T-cell (primary cell): ENCODE data around the gene KREMEN1. TPM values are rescaled to one million over a fixed set of nuclear protein-coding genes. Genes with fewer than 3 reads are reported as not detected.

Experiments
- ATAC-seq, 4 experiments: fragments of 200-7000 bp in 3 of 4; fragments of 150-1000 bp in 1 of 4; cut with Tn5 transposase; replicated peaks in 1 of 4; 1 replicate in 3 of 4; 2 replicates in 1 of 4; pipeline ENCODE4 v1.10.0; 2021; ENCODE audit warnings: moderate library complexity in 3 of 4, mild to moderate bottlenecking in 2 of 4, moderate number of reproducible peaks in 1 of 4
- CTCF ChIA-PET, 2 donors: fragments of 300-600 bp; sonication (Branson Sonifier 250); formaldehyde crosslinking; loops; one replicate each; lab custom pipeline; 2022; ENCODE audit warnings: antibody characterized with exemption in 2 of 2; lab: Charles Lee
- POLR2A ChIA-PET, 2 donors: fragments of 300-600 bp; sonication (Branson Sonifier 250); formaldehyde crosslinking; loops; one replicate each; lab custom pipeline; 2022; ENCODE audit warnings: antibody characterized with exemption in 2 of 2; lab: Charles Lee
- DNase-seq, 35 experiments: peaks; one replicate each; pipeline versions ENCODE4 v3.0.0 to v3.0.0-alpha.2; 2013 to 2023
- H3K27ac ChIP-seq: one replicate; pipeline ENCODE4 v1.5.1; 2013; ENCODE audit warnings: low read length
- H3K27me3 ChIP-seq, 2 experiments: replicated peaks in 1 of 2; 1 replicate in 1 of 2; 2 replicates in 1 of 2; pipeline versions ENCODE4 v1.6.1 to v1.7.0; 2013; ENCODE audit warnings: low read length in 1 of 2, mixed read lengths in 1 of 2; ENCODE audit not compliant: control insufficient read depth in 2 of 2, insufficient read depth in 2 of 2; ENCODE audit errors: extremely low read depth in 1 of 2
- H3K36me3 ChIP-seq, 2 donors: 1 replicate in 1 of 2; 2 replicates in 1 of 2; pipeline versions ENCODE4 v1.6.1 to v1.7.0; 2013; ENCODE audit warnings: low read length in 1 of 2; ENCODE audit not compliant: control insufficient read depth in 2 of 2, insufficient read depth in 1 of 2; ENCODE audit errors: extremely low read depth in 1 of 2
- H3K4me1 ChIP-seq, 2 experiments: 1 replicate in 1 of 2; 2 replicates in 1 of 2; pipeline versions ENCODE4 v1.6.1 to v1.7.0; 2013; ENCODE audit warnings: low read length in 2 of 2, mixed read lengths in 1 of 2; ENCODE audit not compliant: insufficient read depth in 2 of 2, control insufficient read depth in 1 of 2; ENCODE audit errors: extremely low read depth in 1 of 2
- H3K4me3 ChIP-seq, 2 donors: 1 replicate in 1 of 2; 2 replicates in 1 of 2; pipeline versions ENCODE4 v1.5.1 to v1.7.0; 2013; ENCODE audit warnings: mild to moderate bottlenecking in 2 of 2, low read length in 1 of 2, moderate library complexity in 1 of 2; ENCODE audit not compliant: control insufficient read depth in 1 of 2; ENCODE audit errors: extremely low read depth in 1 of 2
- H3K9me3 ChIP-seq: 2 replicates; pipeline ENCODE4 v1.7.0; 2013
- H3K27ac Mint-ChIP-seq, 2 donors: one replicate each; pipeline ENCODE4 v1.8.0; 2020 to 2021; ENCODE audit warnings: mild to moderate bottlenecking in 2 of 2, mixed read lengths in 2 of 2
- H3K27me3 Mint-ChIP-seq, 2 donors: one replicate each; pipeline ENCODE4 v1.8.0; 2021 to 2022; ENCODE audit warnings: mixed read lengths in 2 of 2
- H3K36me3 Mint-ChIP-seq: one replicate; pipeline ENCODE4 v1.8.0; 2021; ENCODE audit warnings: mixed read lengths
- H3K4me1 Mint-ChIP-seq, 3 donors: one replicate each; pipeline ENCODE4 v1.8.0; 2020 to 2022; ENCODE audit warnings: mixed read lengths in 3 of 3, mild to moderate bottlenecking in 1 of 3
- H3K4me3 Mint-ChIP-seq, 3 donors: one replicate each; pipeline ENCODE4 v1.8.0; 2020 to 2022; ENCODE audit warnings: mild to moderate bottlenecking in 3 of 3, mixed read lengths in 3 of 3, moderate library complexity in 3 of 3
- H3K9me3 Mint-ChIP-seq, 3 donors: one replicate each; pipeline ENCODE4 v1.8.0; 2020 to 2022; ENCODE audit warnings: mixed read lengths in 3 of 3
- WGBS: methylation state at CpG from one replicate; pipeline ENCODE4 v1.1.5; 2013; ENCODE audit warnings: missing lambda C conversion rate; ENCODE audit not compliant: insufficient coverage; 5-methylcytosine and 5-hydroxymethylcytosine counted together
- total RNA-seq, 35 experiments: library from RNA in 6 of 35; stranded (reverse) in 6 of 35; fragments of 120-200 nt in 1 of 35; gene quantifications; one replicate each; pipeline versions ENCODE4 v1.2.1 to v1.2.4 and lab custom pipeline; 2013 to 2026

The KREMEN1 gene
- total RNA-seq, 5 donors from 2014 or later (not counting 1 experiment from before 2014, with no cell fraction given) = 0.20 to 0.25 (median 0.20) TPM; not detected in 2

- POLR2A ChIA-PET = interaction anchor here (0.5 to 0.6 kb wide), 2 partner anchors 50 to 401 kb away, joined by 3 read pairs; no protein-coding TSS in a partner anchor
These were observed 130.9 kb downstream of the KREMEN1 start for GRCh38 chr22:29203488-29204454.

GRCh38 chr22:29204455-29205183, 131.8 kb downstream of the KREMEN1 start:
- Mint-ChIP-seq H3K4me3 (peak overlapping the region in 1 of 3 donors; percentile 22), H3K27me3 (peaks cover 26 to 47% of the 10 kb centered on the region in 2 donors), H3K27ac (no peak overlapping the region), H3K4me1 (peaks cover 18 to 28% (median 26%) of the 10 kb centered on the region in 3 donors), H3K9me3 (no peaks in the 10 kb centered on the region), H3K36me3 (no peaks in the 10 kb centered on the region)
- no peak overlapping the region for H3K4me3 ChIP-seq
- no peak overlapping the region for H3K27ac ChIP-seq
- CTCF ChIA-PET = no interaction called here
- H3K4me1 ChIP-seq = peaks cover 5 to 31% of the 10 kb centered on the region in 2 experiments
- no peaks in the 10 kb centered on the region for H3K9me3 ChIP-seq
- DNase-seq (no peak), ATAC-seq (no peak)
- POLR2A ChIA-PET = no interaction called here
- H3K36me3 ChIP-seq = no peaks in the 10 kb centered on the region
- WGBS = 84% methylated on average over 5 of the region's 8 CpGs
- H3K27me3 ChIP-seq = peaks cover 0 to 82% of the 10 kb centered on the region in 2 experiments

More at GRCh38 chr22:29203488-29204454, 130.9 kb downstream of the KREMEN1 start:
- Histone ChIP-seq H3K4me1 (peaks cover 5 to 31% of the 10 kb centered on the region in 2 experiments), H3K27me3 (peaks cover 0 to 74% of the 10 kb centered on the region in 2 experiments), H3K9me3 (no peaks in the 10 kb centered on the region), H3K4me3 (no peak overlapping the region), H3K27ac (no peak overlapping the region), H3K36me3 (no peaks in the 10 kb centered on the region)
- 77% methylated on average over 5 of the region's 9 CpGs for WGBS
- peaks cover 27 to 46% of the 10 kb centered on the region in 2 donors for H3K27me3 Mint-ChIP-seq
- no peaks in the 10 kb centered on the region for H3K36me3 Mint-ChIP-seq
- no peak overlapping the region for H3K27ac Mint-ChIP-seq
- peaks cover 18 to 28% (median 26%) of the 10 kb centered on the region in 3 donors for H3K4me1 Mint-ChIP-seq
- H3K4me3 Mint-ChIP-seq = peak overlapping the region in 1 of 3 donors; percentile 22
- H3K9me3 Mint-ChIP-seq = no peaks in the 10 kb centered on the region
- CTCF ChIA-PET = interaction anchor here in 1 of 2 donors (0.6 kb wide), 1 partner anchor 56 kb away, joined by 3 read pairs; no protein-coding TSS in a partner anchor
- DNase-seq (no peak), ATAC-seq (no peak)

GRCh38 chr22:29205252-29205593, 132.4 kb downstream of the KREMEN1 start:
- 77% methylated on average over 9 of the region's 11 CpGs for WGBS
- no peak overlapping the region for H3K27ac ChIP-seq
- DNase-seq (no peak), ATAC-seq (no peak)
- H3K4me1 Mint-ChIP-seq = peaks cover 18 to 28% (median 26%) of the 10 kb centered on the region in 3 donors
- H3K36me3 ChIP-seq = no peaks in the 10 kb centered on the region
- ChIA-PET CTCF (interaction anchor here in 1 of 2 donors (0.6 kb wide), 1 partner anchor 36 kb away, joined by 3 read pairs; no protein-coding TSS in a partner anchor), POLR2A (no interaction called here)
- H3K4me3 Mint-ChIP-seq = peak overlapping the region; percentile 22 to 53 (median 42)
- no peaks in the 10 kb centered on the region for H3K9me3 Mint-ChIP-seq
- H3K36me3 Mint-ChIP-seq = no peaks in the 10 kb centered on the region
- H3K4me3 ChIP-seq = peak overlapping the region; percentile 5 to 23
- H3K9me3 ChIP-seq = no peaks in the 10 kb centered on the region
- no peak overlapping the region for H3K27ac Mint-ChIP-seq
- H3K27me3 ChIP-seq = peaks cover 0 to 77% of the 10 kb centered on the region in 2 experiments
- peaks cover 22 to 41% of the 10 kb centered on the region in 2 donors for H3K27me3 Mint-ChIP-seq
- peaks cover 5 to 31% of the 10 kb centered on the region in 2 experiments for H3K4me1 ChIP-seq

DNA sequence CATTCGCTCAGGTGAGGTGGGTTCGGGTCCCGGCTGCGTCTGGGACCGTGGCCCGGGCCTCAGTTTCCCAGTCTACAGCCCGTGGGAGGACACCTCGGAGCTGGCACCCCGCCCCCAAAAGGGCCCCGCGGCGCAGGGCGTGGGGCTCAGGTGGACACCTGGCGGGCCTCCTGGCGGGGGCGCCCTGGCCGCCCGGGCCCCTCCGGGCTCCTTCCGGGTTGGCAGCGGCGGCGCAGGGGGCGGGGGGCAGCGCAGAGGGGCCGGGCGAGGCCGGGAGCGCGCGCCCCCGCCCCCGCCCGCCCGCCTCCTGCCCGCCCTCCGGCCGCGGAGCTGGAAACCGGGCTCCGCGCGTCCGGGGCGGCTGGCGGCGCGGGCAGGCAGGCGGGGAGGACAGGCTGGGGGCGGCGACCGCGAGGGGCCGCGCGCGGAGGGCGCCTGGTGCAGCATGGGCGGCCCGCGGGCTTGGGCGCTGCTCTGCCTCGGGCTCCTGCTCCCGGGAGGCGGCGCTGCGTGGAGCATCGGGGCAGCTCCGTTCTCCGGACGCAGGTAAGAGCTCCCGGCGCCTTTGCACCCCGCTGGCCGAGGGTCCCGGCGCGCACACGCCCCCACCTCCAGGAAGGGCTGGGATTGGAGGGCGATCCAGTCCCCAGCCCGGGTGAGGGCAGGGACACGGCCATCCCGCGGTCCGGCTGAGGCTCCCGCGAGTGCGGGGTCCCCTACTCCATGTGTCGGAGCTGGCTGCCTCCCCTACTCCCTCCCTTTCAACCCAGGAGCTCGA, 132.9 kb downstream of the KREMEN1 start, which contains the start of gene EMID1:
EMID1 (plus strand) TSS at position 303 of the 778 bp plus-strand sequence; CDS start at position 446, 143 bp downstream.
- Mint-ChIP-seq H3K9me3 (no peaks in the 10 kb centered on the region), H3K4me3 (peak within 1 kb of the TSS; percentile 62 to 77 (median 69)), H3K36me3 (no peaks in the 10 kb centered on the region), H3K27ac (peak within 1 kb of the TSS in 1 of 2 donors; percentile 55), H3K27me3 (peaks cover 19 to 39% of the 10 kb centered on the region in 2 donors), H3K4me1 (peaks cover 18 to 26% (median 26%) of the 10 kb centered on the region in 3 donors)
- Histone ChIP-seq H3K4me3 (peak within 1 kb of the TSS; percentile 23 to 33), H3K9me3 (no peaks in the 10 kb centered on the region), H3K4me1 (peaks cover 5 to 31% of the 10 kb centered on the region in 2 experiments), H3K27me3 (peaks cover 0 to 71% of the 10 kb centered on the region in 2 experiments), H3K27ac (no peak within 1 kb of the TSS), H3K36me3 (no peaks in the 10 kb centered on the region)
- DNase-seq = peak in 6 of 35 experiments; percentile 9 to 32 (median 22)
- CTCF ChIA-PET = interaction anchor here in 1 of 2 donors (0.6 kb wide), 1 partner anchor 36 kb away, joined by 3 read pairs; no protein-coding TSS in a partner anchor
- ATAC-seq = peak; percentile 35 to 55 (median 48)
- POLR2A ChIA-PET = no interaction called here
- WGBS = 3% methylated on average over 67 of the region's 90 CpGs

DNA sequence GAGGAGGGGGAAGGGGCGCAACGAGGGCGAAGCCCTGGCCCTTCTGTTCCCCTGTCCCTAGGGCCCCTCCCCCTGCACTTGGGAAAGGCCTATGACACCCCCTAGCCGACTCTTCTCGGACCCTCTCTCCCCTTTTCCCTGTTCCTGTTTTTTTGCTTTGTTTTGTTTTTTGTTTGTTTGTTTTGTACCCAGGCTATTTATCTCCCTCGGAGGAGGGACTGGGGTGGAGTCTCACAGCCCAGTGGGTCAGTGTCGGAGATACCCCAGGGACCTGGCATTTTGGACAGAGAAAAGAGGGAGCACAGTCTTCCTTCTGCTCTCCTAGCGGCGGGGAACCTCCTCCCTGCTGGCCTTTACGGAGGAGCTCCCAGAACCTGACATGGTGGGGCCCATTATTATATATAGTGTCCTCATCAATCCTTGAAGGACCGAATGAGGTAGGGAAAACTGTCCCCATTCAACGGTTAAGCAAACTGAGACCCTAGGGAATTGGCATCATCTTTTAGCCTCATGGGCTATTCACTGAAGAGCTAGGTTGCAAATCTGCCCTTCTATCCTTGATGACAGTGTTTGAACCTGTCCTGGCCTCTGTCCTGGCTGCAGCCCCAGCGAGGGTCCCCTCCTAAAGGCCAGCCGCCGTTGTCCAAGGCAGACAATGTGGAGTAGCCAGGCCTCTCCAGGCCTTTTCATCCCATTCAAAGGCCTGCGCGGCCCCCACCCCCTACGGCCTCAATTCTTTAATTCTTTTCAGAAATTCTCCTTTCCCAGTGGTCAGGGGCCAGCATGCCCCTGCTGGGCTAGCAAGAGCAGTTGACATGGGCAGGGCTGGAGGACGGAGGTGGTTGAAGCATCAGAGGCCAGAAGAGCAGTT, 133.8 kb downstream of the KREMEN1 start:
- CTCF ChIA-PET = no interaction called here
- WGBS = 70% methylated on average over 6 of the region's 19 CpGs
- POLR2A ChIA-PET = interaction anchor here in 1 of 2 donors (0.6 kb wide), 1 partner anchor 250 kb away, joined by 6 read pairs; no protein-coding TSS in a partner anchor
- Mint-ChIP-seq H3K4me1 (peaks cover 18 to 24% (median 22%) of the 10 kb centered on the region in 3 donors), H3K36me3 (no peaks in the 10 kb centered on the region), H3K4me3 (peak overlapping the region; percentile 62 to 77 (median 69)), H3K9me3 (no peaks in the 10 kb centered on the region), H3K27me3 (peaks cover 13 to 34% of the 10 kb centered on the region in 2 donors), H3K27ac (peak overlapping the region in 1 of 2 donors; percentile 55)
- ATAC-seq = no peak
- H3K27ac ChIP-seq = no peak overlapping the region
- no peak for DNase-seq
- peaks cover 5 to 29% of the 10 kb centered on the region in 2 experiments for H3K4me1 ChIP-seq
- peak overlapping the region in 1 of 2 donors; percentile 15 for H3K4me3 ChIP-seq
- H3K36me3 ChIP-seq = no peaks in the 10 kb centered on the region
- peaks cover 0 to 68% of the 10 kb centered on the region in 2 experiments for H3K27me3 ChIP-seq
- no peaks in the 10 kb centered on the region for H3K9me3 ChIP-seq
